ENCODE results near the gene GALNT2. TPM values are rescaled to one million over a fixed set of nuclear protein-coding genes. Genes with fewer than 3 reads are reported as not detected.

Gene GALNT2
- total and polyA plus RNA-seq, 2 of the 13 experiments (the other 11 are each of a cell fraction or from before 2014, with no cell fraction given), result 39.3 to 39.6 TPM

DNA sequence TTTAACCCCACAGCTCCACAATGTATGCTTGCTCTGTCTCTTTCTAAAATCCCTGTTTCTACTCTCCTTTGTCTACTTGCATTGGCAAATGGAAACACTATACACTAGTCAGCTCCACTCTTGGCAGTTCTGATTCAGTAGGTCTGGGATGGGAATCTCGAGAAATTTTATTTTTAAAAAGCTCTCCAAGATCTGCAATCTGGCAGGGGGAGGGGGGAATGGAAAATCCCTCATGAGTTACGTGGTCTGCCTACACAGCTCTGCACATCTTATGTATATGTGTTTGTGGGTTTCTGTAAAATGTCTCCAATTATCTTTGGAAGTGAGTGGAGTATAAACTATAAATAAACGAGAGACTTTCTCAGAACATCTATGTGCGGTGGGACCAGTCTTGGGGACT is 9.9 kb upstream of the GALNT2 start:
- DNase-seq (ENCODE audit: low spot score), result no peak
- FAIRE-seq, result no peak

More for the DNA sequence above, 9.9 kb upstream of the GALNT2 start:
- Histone ChIP-seq H3K9me3 (ENCODE audit: low read length) (no peaks in the 10 kb centered on the region), H3K4me2 (ENCODE audit: low read depth, low read length) (no peak overlapping the region), H3K4me1 (ENCODE audit: insufficient read depth, low read length) (peaks cover 11% of the 10 kb centered on the region), H3K4me3 (replicated peaks in 1 of 3; ENCODE audit: insufficient read depth in 1 of 3, low read depth in 2 of 3, low read length in 3 of 3) (no peak overlapping the region), H3K27ac (ENCODE audit: extremely low read length, insufficient read depth, low read length) (no peak overlapping the region), H4K20me1 (ENCODE audit: insufficient read depth, low read length) (no peaks in the 10 kb centered on the region), H3K36me3 (replicated peaks in 1 of 2; ENCODE audit: control insufficient read depth in 1 of 2, insufficient read depth in 2 of 2, low read length in 2 of 2) (no peaks in the 10 kb centered on the region), H3K27me3 (ENCODE audit: control insufficient read depth in 1 of 2, insufficient read depth in 2 of 2, low read length in 2 of 2) (peaks cover 0 to 24% of the 10 kb centered on the region in 2 experiments; a peak in 2 of 5 replicates), H3K79me2 (ENCODE audit: insufficient read depth, low read length) (no peaks in the 10 kb centered on the region), H2AFZ (ENCODE audit: low read length) (no peak overlapping the region), H3K9ac (ENCODE audit: insufficient read depth, low read depth, low read length) (no peak overlapping the region)
- TF ChIP-seq, protein P1, sequence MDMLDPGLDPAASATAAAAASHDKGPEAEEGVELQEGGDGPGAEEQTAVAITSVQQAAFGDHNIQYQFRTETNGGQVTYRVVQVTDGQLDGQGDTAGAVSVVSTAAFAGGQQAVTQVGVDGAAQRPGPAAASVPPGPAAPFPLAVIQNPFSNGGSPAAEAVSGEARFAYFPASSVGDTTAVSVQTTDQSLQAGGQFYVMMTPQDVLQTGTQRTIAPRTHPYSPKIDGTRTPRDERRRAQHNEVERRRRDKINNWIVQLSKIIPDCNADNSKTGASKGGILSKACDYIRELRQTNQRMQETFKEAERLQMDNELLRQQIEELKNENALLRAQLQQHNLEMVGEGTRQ (IDR thresholded peaks at IDR 0.05; ENCODE audit: low read depth, low read length), result no peak
- TF ChIP-seq, protein P1 (CRISPR knock-in tag; IDR thresholded peaks at IDR 0.05; ENCODE audit: borderline replicate concordance), result no peak
- no peak for TF ChIP-seq ZNF766 (CRISPR knock-in tag; IDR thresholded peaks at IDR 0.05; ENCODE audit: borderline replicate concordance)
- TF ChIP-seq ZNF780A (CRISPR knock-in tag; IDR thresholded peaks at IDR 0.05), result no peak
- TF ChIP-seq HDAC6 (IDR thresholded peaks at IDR 0.05; ENCODE audit: low read depth, low read length), result no peak
- TF ChIP-seq, protein P2, sequence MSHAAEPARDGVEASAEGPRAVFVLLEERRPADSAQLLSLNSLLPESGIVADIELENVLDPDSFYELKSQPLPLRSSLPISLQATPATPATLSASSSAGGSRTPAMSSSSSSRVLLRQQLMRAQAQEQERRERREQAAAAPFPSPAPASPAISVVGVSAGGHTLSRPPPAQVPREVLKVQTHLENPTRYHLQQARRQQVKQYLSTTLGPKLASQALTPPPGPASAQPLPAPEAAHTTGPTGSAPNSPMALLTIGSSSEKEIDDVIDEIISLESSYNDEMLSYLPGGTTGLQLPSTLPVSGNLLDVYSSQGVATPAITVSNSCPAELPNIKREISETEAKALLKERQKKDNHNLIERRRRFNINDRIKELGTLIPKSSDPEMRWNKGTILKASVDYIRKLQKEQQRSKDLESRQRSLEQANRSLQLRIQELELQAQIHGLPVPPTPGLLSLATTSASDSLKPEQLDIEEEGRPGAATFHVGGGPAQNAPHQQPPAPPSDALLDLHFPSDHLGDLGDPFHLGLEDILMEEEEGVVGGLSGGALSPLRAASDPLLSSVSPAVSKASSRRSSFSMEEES (CRISPR knock-in tag; IDR thresholded peaks at IDR 0.05), result no peak
- in situ Hi-C loops (cut with HindIII; ENCODE audit: extremely low pct_ligation_motif_present, low pct_unique_long_range_greater_than_20kb), result no loop called here
- 34% methylated on average over 4 of the region's 4 CpGs for WGBS (ENCODE audit: low lambda C conversion rate)
- no TSS peak for BruUV-seq (replicated peaks)
- intact Hi-C loops (cut with micrococcal nuclease; ENCODE audit: unreplicated experiment), result no loop called here
- ATAC-seq, result no peak
- POLR2A ChIA-PET, result no interaction called here
- CTCF ChIA-PET (ENCODE audit: low intra/inter-chr PET ratio, low total read pairs), result no interaction called here

Measured in HepG2 (cell line).